T-helper 1 cell treated with Interleukin-12 subunit alpha and Interleukin-12 subunit beta and Interleukin-4 antibody, amounts not matched to agents 30 μg/mL and 1 μg/mL, for 36 hours (primary cell): ENCODE results near the gene DAB2IP.

Source experiments
- H3K27ac Mint-ChIP-seq: one replicate; pipeline ENCODE4 v1.8.0; 2021; ENCODE audit warnings: mild to moderate bottlenecking, mixed read lengths
- H3K27me3 Mint-ChIP-seq: one replicate; pipeline ENCODE4 v1.8.0; 2021; ENCODE audit warnings: low read depth, mixed read lengths
- H3K36me3 Mint-ChIP-seq: one replicate; pipeline ENCODE4 v1.8.0; 2021; ENCODE audit warnings: low read depth, mixed read lengths
- H3K4me1 Mint-ChIP-seq: one replicate; pipeline ENCODE4 v1.8.0; 2021; ENCODE audit warnings: low read depth, mixed read lengths
- H3K4me3 Mint-ChIP-seq: one replicate; pipeline ENCODE4 v1.8.0; 2021; ENCODE audit warnings: mild to moderate bottlenecking, moderate library complexity, mixed read lengths
- H3K9me3 Mint-ChIP-seq: one replicate; pipeline ENCODE4 v1.8.0; 2021; ENCODE audit warnings: mixed read lengths

DAB2IP gene

DNA sequence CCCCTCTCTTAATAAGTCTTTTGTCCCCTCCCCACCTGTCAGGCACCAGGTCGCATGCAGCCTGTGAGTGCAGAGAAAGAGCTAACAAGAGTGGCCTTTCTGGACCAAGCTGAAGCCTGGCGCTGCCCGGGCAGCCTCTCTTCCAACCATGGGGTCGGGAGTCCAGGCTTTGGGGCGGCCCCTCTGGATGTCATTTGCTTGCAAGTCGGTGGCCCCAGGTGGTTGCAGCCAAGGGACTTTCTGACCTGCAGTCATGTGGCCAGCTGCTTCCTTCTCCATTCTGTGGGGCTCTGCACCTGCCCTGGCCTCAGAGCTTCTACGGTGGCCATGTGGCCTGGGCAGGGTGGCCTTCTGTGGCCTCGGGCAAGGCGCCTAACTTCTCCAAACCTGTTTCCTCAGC, 159.7 kb downstream of the DAB2IP start:
- H3K9me3 Mint-ChIP-seq, result no peaks in the 10 kb centered on the region
- no peak overlapping the region for H3K27ac Mint-ChIP-seq
- H3K36me3 Mint-ChIP-seq, result no peaks in the 10 kb centered on the region
- no peak overlapping the region for H3K4me3 Mint-ChIP-seq
- H3K27me3 Mint-ChIP-seq, result no peaks in the 10 kb centered on the region
- no peaks in the 10 kb centered on the region for H3K4me1 Mint-ChIP-seq

DNA sequence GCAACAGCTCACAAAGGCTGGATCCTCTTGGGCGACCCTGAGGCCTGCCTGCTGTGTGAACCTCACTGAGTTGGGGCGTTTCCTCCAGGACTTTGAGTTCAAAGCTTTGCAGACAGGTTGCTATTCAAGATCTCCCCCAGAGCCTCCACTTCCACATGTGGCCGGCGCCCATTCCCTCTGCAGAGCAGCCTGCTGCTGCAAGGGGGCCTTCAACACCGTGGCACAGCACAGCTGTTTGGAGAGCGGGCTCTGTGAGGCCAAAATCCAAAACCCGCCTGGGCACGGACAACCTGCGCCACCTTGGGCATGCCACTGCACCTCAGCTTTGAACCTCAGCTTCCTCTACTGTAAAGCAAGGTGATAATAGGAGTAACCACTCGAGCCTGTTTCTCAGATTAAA, 160.3 kb downstream of the DAB2IP start:
- Mint-ChIP-seq H3K9me3 (no peaks in the 10 kb centered on the region), H3K27me3 (no peaks in the 10 kb centered on the region), H3K4me3 (no peak overlapping the region), H3K27ac (no peak overlapping the region), H3K36me3 (no peaks in the 10 kb centered on the region), H3K4me1 (no peaks in the 10 kb centered on the region)

DNA sequence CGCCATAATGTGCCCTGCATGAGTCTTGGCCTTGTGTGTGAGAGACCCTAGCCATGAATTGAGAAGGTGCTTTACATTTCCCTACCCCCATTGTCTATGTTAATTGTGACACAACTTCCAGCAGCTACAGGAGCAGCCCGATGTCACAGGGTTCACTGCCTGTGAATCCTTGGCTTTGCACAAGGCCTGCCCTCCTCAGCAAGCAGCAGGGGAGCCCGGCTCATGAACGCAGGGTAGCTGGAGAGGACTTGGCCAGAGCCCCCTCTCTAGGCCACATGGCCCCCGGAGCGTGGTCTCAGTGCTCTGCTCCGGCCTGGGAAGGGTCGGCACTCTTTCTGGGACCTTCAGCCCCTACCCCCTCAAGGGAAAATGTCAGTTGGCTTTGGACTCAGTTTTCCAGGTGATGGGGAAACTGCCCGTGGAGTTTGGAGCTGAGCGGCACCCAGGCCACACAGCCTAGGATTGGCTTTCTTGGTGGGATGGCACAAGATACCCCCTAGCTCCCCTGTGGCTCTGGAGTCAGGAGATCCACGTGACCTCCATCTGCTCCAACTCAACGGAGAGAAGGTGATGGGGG, 160.8 kb downstream of the DAB2IP start:
- H3K27ac Mint-ChIP-seq, result no peak overlapping the region
- H3K27me3 Mint-ChIP-seq, result no peaks in the 10 kb centered on the region
- H3K36me3 Mint-ChIP-seq, result no peaks in the 10 kb centered on the region
- no peaks in the 10 kb centered on the region for H3K4me1 Mint-ChIP-seq
- no peak overlapping the region for H3K4me3 Mint-ChIP-seq
- H3K9me3 Mint-ChIP-seq, result no peaks in the 10 kb centered on the region

DNA sequence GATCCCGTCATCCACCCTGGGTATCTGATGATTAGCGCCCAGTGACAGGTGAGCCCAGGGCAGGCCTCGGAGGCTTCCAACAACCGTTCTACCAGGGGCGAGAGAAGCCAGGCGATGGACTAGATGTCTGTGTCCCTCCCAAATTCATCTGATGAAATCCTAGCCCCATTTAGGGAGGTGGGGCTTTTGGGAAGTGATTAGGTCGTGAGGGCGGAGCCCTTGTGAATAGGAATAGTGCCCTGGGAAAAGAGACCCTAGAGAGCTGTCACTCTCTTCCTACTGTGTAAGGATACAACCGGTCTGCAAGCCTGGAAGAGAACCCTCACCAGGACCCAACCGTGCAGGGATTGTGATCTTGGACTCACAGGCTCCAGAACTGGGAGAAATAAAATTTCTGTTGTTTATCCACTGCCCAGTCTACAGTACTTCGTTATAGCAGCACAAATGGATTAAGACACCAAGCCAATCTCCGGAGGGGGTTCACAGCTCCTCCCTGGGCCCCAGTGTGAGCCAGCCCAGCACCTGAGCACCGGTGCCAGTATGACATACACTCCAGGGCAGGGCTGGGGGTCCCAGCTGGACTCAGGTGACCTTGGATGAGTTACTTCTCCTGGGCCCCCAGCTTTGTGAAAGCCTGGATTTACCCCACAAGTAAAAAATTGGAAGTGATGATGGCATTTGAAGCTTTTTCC, 162.2 kb downstream of the DAB2IP start:
- Mint-ChIP-seq H3K9me3 (no peaks in the 10 kb centered on the region), H3K36me3 (no peaks in the 10 kb centered on the region), H3K27ac (no peak overlapping the region), H3K4me3 (no peak overlapping the region), H3K27me3 (no peaks in the 10 kb centered on the region), H3K4me1 (no peaks in the 10 kb centered on the region)

DNA sequence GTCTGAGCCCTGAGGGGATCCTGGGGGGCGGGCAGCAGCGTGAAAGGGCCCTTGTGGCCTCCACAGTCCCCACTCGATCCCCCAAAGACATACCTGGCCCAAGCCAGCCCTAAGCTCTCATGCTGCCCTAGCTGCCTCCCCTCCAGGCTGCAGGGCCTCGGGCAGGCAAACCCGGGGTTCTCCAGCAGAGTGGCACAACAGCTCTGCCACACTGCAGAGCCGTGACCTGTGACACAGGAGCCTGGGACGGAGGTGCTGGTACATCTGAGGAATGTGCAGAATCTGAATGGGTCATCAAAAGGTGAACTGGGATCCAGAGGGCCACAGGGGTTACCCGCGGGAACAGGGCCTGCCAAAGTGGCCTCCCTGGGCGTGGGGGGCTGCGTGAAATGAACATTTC, 163.2 kb downstream of the DAB2IP start:
- no peaks in the 10 kb centered on the region for H3K4me1 Mint-ChIP-seq
- no peak overlapping the region for H3K4me3 Mint-ChIP-seq
- no peaks in the 10 kb centered on the region for H3K9me3 Mint-ChIP-seq
- H3K27me3 Mint-ChIP-seq, result no peaks in the 10 kb centered on the region
- H3K36me3 Mint-ChIP-seq, result no peaks in the 10 kb centered on the region
- no peak overlapping the region for H3K27ac Mint-ChIP-seq

DNA sequence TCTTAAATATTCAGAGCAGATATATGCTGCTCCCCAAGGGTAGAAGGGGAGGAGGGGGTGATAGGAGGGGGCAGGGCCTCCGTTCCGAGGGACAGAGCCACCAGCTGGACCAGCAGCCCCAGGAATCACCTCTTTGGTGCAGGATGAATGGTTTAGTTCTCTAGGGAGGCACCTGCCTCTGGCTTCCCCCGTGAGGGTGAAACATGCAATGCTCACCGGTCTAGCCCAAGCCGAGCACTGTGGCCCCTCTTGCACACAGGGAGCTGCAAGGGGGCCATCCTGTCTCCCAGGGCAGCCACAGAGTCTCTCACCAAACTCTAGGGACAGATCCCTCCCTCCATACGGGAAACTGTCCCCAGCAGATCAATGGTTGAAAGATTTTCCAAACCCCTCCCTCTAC, 163.7 kb downstream of the DAB2IP start:
- H3K4me1 Mint-ChIP-seq, result no peaks in the 10 kb centered on the region
- H3K27ac Mint-ChIP-seq, result no peak overlapping the region
- H3K36me3 Mint-ChIP-seq, result no peaks in the 10 kb centered on the region
- H3K27me3 Mint-ChIP-seq, result no peaks in the 10 kb centered on the region
- H3K4me3 Mint-ChIP-seq, result no peak overlapping the region
- no peaks in the 10 kb centered on the region for H3K9me3 Mint-ChIP-seq

DNA sequence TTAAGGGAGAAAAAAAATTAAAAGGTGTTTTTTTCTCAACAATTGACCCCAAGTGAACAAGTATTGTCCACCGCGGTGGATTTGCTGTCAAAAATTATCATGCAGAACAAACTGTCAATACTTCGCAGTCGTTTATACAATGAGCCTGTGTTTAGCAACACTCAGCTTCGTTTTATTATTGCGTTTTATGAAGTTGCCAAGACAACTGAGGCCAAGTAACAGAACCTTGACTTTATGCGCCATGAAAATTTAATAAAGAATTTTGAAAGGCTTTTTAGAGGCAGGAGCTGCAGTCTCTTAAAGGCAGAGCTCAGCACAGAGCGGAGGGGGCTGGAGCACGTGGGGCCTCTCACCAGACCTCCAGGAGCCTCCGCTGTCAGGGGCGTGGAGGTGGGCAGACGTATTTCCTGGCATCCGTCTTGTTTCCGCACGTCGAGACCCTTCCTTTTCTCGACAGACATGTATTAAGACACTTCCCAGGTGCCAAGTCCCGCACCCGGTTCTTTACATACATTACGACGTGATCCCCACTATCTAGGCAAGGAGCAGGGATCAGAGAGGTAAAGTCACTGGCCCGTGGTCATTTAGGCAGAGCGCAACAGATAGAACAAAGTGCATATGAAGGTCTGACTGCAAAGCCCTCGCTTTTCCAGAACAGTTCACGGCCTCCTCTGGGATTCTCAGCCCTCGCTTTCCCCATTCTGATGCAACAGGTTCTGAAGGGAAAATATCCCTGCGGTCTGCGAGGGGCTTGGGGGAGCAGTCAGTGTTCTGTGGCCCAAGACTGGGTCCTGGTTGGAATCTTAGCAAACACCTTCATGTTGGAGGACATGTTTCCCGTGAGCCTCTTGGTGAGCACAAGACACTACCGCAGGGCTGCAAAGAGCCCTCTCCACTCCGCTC, 164.4 kb downstream of the DAB2IP start:
- Mint-ChIP-seq H3K9me3 (no peaks in the 10 kb centered on the region), H3K36me3 (no peaks in the 10 kb centered on the region), H3K27me3 (no peaks in the 10 kb centered on the region), H3K4me3 (no peak overlapping the region), H3K4me1 (no peaks in the 10 kb centered on the region), H3K27ac (no peak overlapping the region)

DNA sequence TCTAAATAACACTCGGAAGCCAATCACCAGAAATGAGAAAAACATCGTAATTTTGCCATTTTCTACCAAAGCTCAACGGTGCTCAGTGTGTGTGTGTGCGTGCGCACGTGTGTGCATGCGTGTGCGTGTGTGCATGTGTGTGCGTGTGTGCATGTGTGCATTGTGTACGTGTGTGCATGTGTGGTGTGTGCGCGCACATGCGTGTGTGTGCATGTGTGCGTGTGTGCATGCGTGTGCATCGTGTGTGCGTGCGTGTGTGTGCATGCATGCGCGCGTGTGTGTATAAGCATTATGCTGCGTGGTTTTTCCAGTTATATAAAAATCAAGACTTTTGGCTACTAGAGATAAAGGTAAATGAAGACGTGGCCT, 165.0 kb downstream of the DAB2IP start:
- Mint-ChIP-seq H3K27ac (no peak overlapping the region), H3K4me1 (no peaks in the 10 kb centered on the region), H3K9me3 (no peaks in the 10 kb centered on the region), H3K4me3 (no peak overlapping the region), H3K36me3 (no peaks in the 10 kb centered on the region), H3K27me3 (no peaks in the 10 kb centered on the region)

DNA sequence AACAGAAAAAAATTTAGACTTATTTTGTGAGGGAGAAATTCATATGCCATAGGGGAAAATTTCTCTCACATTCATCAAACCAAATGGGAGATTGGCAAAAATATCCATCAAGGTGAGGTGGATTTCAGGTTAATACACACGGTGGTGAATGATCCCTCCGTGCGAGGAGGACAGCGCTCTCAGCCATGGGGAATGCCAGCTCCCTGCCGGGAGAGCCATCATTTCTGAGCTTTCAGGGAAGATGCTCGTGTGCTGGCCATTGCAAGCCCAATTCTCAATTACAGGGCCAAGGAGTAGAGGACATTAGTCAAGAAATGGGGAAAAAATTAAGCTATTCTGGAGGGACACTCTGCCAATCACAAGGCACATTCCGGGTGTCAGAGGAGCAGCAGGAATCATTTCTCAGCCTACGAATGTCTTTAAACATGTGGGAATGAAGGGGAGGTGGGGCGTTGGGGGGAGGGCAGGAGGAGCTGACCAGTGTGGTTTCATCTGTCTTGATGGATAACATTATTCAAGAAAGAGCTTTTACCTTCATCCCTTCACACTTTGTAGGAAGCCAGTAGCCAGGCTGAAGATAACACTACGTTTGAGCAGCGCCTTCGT, 165.5 kb downstream of the DAB2IP start:
- H3K27ac Mint-ChIP-seq, result no peak overlapping the region
- no peaks in the 10 kb centered on the region for H3K9me3 Mint-ChIP-seq
- H3K27me3 Mint-ChIP-seq, result no peaks in the 10 kb centered on the region
- no peak overlapping the region for H3K4me3 Mint-ChIP-seq
- H3K4me1 Mint-ChIP-seq, result no peaks in the 10 kb centered on the region
- no peaks in the 10 kb centered on the region for H3K36me3 Mint-ChIP-seq

DNA sequence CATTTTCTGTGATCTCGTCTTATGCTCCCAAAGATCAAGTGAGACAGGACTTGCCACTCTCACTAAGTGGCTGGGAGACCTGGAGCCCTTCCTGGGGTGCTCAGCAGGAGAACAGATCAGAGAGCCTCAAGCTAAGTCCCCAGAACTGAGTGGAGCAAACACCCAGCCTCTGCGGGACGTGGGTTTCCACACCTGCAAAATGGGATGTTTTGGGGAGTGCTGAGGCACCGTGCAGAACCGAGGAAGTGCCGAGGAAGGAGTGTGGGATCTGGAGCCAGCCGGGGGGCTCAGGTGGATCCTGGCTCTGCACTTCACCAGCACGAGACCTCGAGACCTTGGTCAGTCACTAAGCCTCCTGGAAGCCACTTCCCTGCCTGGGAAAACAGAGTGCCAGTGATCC, 166.0 kb downstream of the DAB2IP start:
- Mint-ChIP-seq H3K27ac (no peak overlapping the region), H3K27me3 (no peaks in the 10 kb centered on the region), H3K36me3 (no peaks in the 10 kb centered on the region), H3K9me3 (no peaks in the 10 kb centered on the region), H3K4me1 (no peaks in the 10 kb centered on the region), H3K4me3 (no peak overlapping the region)

DNA sequence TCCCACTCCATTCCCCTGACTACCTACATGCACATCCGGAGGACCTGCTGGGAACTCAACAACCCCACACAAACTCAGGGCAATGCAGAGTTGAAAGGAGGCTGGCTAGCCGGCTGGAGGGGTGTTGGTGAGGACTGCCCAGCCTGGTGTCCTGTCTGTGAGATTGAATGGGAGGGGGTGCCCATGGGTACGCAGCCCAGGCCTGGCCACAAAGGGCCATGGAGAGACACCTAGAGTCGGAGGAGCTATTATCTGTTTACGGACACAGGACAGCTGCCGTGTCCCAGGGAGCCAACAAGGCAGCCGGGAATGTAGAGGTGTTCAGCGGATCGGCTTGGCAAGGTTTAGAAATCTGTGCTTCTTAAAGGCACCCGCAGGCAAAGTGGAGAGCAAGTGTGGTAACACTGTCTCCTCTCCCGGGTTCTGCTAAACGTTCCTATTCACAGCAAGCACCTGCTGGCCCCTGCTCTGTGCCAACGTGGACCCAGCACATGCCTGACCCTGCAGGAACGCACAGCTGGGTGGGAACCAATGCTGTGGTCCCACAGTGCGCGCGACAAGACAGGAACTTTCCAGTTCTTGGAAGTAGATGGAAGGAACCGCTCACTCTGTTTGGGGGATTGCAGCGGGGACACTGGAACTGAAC, 166.7 kb downstream of the DAB2IP start:
- H3K27ac Mint-ChIP-seq, result no peak overlapping the region
- no peaks in the 10 kb centered on the region for H3K36me3 Mint-ChIP-seq
- no peak overlapping the region for H3K4me3 Mint-ChIP-seq
- H3K9me3 Mint-ChIP-seq, result no peaks in the 10 kb centered on the region
- no peaks in the 10 kb centered on the region for H3K27me3 Mint-ChIP-seq
- H3K4me1 Mint-ChIP-seq, result no peaks in the 10 kb centered on the region

DNA sequence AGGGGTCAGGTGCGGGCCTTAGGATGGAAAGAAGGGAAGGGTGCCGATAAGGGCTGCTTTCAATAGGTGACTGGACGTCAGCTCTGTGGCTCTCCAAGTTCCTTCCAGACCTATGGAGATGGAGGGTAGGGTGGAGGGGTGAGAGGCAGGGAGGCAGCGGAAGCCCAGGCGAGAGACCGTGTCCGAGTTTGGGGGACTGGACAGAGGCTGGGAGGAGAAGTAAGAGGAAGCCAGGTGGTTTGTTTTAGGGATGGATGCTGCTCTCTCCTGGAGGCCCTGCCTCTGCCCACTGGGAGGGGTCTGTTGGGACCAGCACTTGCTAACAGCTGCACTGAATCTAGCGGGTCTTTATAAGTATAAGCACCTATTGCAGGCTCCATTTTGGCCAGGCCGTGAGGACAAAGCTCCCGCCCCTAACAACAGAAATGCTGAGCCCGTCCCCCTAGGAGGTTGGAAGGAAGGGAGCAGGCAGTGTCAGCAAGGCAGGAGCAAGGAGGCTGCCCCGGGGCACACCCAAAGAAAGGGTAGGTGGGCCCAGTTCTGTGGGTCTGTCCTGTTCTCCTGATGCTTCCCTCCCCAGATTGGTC, 167.5 kb downstream of the DAB2IP start:
- Mint-ChIP-seq H3K27me3 (no peaks in the 10 kb centered on the region), H3K4me1 (no peaks in the 10 kb centered on the region), H3K9me3 (no peaks in the 10 kb centered on the region), H3K27ac (no peak overlapping the region), H3K36me3 (no peaks in the 10 kb centered on the region), H3K4me3 (no peak overlapping the region)

DNA sequence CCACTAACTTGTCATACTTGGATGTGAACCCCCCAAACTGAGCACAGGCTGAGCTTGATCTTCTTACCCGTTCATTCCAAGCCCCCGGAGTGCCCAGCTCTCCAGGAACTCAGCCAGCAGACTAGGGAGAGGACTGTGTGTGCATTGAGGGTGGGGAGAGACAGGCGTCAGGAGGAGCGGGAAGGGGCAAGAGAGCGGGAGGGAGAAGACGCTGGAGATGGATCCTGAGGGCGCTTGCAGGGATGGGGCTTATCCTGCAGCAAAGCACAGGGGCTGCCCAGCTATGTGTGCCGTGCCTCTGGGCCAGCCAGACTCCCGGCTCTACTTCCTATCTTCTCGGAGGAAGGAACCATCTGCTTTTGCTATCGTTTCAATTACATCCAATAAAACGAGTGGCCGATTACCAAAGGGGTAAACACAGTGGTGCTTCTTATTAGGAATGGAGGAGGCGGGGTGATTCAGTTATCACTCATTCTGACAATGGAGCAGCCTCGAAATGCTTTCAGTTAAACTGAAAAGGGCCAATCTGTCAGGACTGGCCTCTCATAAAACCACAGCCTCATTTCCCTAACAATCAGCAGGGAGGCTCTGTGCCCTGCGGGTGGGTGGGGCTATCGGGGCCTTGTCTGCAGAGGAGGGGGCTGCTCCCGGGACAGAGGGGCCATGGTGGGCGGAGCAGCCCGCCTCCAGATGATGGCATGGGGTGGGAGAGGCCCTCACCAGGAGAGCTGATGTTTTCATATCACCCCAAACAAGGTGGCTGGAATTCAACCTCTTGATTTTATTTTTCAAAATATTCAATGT, 168.2 kb downstream of the DAB2IP start:
- Mint-ChIP-seq H3K27me3 (no peaks in the 10 kb centered on the region), H3K4me3 (no peak overlapping the region), H3K4me1 (no peaks in the 10 kb centered on the region), H3K36me3 (no peaks in the 10 kb centered on the region), H3K27ac (no peak overlapping the region), H3K9me3 (no peaks in the 10 kb centered on the region)
